Measurements from ENCODE around the gene UBXN2A. TPM values are rescaled to one million over a fixed set of nuclear protein-coding genes. Genes with fewer than 3 reads are reported as not detected.
A peak's percentile ranks its signal among the peaks of the same experiment; 100 is the strongest.
"Not testable (repeated sequence)": the region's sequence is repeated elsewhere in the genome, so short reads cannot be mapped to it uniquely, and the experiment has no call there.

Gene UBXN2A
- total RNA-seq, 1 donor from 2014 or later = 15.6 TPM

DNA sequence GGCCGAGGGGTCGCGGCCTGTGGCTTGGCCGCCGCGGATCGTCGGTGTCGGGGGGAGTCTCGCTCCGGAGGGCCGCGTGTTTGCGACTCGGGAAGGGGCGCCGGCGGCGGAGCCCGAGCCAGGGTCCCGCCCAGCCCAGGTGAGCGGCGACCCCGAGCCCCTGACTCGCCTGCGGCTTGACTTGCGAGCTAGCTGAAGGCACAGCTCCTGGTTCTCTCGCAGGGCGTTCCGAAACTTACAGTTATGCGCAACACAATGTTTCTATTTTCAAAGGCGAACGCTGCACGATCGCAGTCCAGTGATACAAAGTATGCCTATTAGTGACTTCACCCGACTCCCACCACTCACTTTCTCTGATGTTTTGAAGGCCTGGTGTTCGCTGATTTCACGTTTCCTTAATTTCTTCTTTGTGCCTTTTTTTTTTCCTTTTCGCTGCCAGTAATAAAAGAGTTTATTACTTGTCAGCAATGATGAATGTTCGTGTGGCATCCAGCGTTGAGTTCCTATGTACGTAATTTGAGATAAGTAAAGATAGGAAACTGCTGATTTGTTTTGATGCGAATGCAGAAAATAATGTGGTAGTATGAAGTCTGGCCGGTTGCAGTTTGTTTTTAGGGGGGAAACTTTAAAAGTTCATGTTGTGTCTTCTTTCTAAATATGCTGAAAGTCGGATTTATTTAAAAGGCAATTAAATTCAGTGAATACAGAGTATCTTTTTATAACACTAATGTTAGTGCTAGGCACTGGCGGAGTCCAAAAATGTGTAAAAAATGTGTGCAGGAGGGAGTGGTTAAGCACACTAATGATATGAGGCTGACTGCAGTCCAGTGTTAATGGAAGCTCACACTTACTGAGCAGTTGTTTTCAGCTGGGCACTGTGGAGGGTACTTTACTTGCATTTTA lies 706 bp downstream of the UBXN2A start:
- DNase-seq (ENCODE audit: low read depth) = peak; percentile 47

DNA sequence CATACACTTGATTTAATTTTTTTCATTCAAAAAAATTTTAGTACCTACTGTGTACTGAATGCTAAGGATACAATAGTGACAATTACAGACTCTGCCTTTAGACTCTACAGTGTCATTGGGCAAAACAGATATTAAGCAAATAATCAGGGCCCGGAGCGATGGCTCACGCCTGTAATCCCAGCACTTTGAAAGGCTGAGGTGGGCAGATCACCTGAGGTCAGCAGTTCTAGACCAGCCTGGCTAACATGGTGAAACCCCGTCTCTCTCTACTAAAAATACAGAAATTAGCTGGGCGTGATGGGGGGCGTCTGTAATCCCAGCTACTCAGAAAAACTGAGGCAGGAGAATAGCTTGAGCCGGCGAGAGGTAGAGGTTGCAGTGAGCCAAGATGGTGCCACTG lies 1.4 kb downstream of the UBXN2A start:
- DNase-seq (ENCODE audit: low read depth) = no peak

DNA sequence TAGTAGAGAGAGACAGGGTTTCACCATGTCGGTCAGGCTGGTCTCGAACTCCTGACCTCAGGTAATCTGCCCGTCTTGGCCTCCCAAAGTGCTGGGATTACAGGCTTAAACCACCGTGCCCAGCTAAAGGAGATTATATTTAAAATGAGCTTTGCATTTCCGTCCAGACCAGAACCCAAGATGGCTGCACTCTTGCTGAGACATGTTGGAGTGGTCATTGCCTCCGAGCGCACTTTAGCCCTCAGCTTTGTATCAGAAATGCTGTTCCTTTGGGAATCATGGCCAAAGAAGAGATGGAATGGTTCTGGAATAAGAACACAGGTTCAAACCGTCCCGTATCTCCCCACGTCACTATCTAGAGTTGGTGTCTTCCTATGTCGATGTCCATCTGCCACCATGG lies 3.4 kb downstream of the UBXN2A start:
- DNase-seq (ENCODE audit: low read depth) = no peak

DNA sequence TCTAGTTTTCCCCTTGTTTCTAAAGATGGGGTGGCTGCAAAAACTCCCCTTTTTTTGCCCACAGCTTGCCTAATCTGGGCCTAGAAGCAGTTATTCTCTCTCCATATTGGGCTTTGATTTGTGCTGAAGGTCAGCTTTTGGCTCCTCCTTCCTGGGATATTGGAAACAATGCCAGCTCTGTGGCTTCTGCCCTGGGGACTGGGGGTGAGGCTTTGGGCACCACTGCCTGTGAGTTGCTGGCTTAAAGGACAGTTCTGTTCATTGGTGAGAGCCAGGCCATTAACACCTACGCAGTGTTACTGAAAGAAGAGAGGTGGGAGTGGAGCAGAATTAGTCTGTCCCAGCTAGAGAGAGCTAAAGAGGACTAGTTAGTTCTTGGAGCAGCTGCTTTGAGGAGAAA lies 4.3 kb downstream of the UBXN2A start:
- DNase-seq (ENCODE audit: low read depth) = peak; percentile 62

DNA sequence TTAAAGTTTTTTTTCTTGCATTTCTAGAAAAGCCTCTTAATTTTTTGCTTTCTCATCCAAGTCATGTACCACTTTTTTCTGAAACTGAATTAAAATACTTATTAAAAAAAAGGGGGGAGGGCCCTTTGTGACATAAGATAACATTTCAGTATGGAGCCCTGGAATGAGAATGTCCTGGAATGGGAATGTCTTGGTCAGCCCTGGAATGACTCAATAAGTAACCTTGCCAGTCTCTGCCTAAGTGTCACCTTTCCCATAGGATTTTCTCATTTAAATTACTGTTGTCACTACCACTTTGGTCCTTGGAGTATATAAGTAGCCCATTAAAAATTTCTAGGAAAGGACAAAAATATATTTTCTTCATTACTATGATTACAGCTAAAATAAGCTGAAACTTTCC lies 4.7 kb downstream of the UBXN2A start:
- DNase-seq (ENCODE audit: low read depth) = no peak

DNA sequence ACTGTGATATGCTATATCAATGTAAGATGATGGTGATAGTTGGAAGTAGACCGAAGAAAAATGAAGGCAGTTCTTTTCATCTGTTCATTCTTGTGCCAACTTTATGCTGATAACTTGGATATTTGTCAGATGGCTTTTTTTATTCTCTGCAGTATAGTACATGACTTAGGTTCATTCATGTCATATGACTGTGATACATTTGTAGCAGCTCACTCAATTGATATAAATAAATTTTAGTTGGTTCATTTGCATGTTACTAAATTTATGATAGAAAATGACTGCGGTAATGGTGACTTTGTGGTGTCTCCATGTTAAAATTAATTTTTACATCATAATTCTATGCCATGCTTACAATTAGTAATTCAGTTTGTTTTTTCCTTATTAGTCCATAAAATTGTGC lies 7.1 kb downstream of the UBXN2A start:
- DNase-seq (ENCODE audit: low read depth) = peak; percentile 10

DNA sequence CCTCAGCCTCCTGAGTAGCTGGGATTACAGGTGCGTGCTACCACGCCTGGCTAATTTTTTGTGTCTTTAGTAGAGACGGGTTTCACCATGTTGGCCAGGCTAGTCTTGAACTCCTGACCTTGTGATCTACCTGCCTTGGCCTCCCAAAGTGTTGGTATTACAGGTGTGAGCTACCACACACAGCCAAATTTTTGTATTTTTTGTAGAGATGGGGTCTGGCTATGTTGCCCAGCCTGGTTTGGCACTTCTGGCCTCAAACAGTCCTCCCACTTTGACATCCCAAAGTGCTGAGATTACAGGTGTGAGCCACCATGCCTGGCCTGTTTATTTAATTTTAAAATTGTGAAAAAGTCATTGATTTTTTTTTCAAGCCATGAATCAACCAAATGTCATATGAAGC lies 12.3 kb downstream of the UBXN2A start:
- DNase-seq (ENCODE audit: low read depth) = not testable (repeated sequence)

DNA sequence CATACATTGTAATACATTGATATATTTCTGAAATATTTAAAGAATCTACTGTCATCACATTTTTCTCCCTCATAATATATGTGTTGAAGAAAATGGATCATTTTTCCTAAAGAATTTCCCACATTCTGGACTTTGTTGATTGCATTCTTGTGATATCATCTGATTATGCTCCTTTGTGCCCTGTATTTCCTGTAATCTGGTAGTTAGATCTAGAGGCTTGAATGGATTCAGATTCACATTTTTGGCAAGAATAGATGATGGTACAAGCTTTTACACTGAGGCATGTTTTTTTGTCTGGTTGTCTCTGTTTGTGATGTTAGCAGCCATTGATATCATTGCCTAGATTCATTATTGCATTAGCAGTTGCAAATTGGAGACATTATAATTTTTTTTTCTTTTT lies 13.4 kb downstream of the UBXN2A start:
- no peak for DNase-seq (ENCODE audit: low read depth)

DNA sequence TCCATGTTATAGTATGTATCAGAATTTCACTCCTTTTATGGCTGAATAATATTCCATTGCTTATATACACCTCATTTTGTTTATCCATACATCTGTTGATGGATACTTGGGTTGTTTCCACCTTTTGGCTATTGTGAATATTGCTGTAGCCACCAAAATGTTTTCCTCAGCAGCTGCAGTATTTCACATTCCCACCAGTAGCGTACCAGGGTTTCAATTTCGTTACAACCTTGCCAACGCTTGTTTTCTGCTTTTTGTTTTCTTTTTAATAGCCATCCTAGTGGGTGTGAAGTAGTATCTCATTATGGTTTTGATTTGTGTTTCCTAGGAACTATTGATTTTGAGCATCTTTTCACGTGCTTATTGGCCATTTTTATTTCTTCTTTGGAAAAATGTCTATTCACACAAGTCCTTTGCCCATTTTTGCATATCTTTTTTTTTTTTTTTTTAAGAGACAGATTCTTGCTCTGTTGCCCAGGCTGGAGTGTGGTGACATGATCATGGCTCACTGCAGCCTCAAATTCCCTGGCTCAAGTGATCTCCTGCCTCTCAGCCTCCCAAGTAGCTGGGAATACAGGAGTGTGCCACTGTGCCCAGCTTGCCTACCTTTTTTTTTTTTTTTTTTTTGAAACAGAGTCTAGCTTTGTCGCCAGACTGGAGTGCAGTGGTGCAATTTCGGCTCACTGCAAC lies 14.2 kb downstream of the UBXN2A start:
- peak; percentile 30 for DNase-seq (ENCODE audit: low read depth)

DNA sequence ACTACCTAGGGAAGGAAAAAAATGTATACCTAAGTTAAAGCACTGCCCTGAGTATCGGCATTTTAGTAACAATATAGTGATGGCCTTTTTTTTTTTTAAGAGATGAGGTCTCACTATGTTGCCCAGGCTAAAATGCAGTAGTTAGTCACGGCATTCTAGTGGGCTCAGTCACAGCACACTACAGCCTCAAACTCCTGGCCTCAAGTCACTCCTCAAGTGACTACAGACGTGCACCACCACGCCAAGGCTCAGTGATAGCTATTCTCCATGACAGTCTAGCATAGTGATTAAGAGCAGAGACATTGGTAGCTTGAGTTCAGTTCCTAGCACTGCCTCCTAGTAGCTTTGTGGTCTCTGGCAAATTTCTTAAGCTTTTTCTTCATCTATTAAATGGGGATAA lies 27.6 kb downstream of the UBXN2A start:
- no peak for DNase-seq (ENCODE audit: low read depth)

DNA sequence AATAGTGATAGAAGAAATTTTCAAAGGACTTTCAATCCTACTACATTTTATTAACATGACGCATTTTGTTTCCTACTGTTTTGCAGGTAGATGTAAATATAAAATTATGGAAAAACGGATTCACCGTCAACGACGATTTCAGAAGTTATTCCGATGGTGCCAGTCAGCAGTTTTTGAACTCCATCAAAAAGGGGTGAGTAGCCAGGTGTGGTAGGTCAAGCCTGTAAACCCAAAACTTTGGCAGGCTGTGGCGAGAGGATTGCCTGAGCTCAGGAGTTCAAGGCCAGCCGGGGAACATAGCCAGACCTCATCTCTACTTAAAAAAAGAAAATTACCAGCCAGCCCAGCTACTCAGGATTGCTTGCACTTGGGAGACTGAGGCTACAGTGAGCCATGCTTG lies 36.6 kb downstream of the UBXN2A start:
- DNase-seq (ENCODE audit: low read depth) = no peak

DNA sequence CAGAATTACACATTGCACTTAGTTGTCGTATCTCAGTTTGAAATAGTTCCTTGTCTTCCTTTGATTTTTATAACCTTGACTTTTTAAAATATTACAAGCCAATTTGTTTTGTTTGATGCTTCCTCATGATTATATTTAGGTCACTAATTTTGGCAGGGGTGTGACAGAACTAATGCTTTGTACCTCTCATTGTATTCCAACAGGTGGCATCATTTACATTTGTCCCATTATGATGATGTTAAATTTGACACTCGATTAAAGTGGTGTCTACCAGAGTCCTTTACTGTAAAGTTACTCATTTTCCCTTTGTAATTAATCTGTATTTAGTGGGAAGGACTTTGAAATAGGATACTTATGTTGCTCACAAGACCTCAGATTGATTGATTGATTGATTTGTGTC lies 48.1 kb downstream of the UBXN2A start:
- DNase-seq (ENCODE audit: low read depth) = peak; percentile 32

DNA sequence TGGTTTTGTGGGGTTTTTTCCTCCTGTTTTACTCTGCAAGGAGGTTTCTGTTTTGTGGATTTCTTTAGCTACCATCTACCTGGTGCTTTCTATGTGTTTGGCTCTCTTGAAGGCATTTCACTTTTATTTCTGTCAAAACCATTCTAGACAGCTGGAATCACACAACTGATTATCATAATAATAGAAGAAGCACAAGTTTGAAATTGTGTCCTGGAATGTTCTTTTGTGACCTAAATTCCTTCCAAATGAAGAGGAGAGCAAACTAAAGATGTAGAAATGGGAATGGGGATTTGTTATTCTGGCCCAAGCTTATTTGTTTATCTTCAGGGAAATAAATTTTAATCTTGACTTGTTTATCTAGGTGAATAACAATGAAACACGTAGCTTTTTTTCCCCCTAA lies 52.7 kb downstream of the UBXN2A start:
- no peak for DNase-seq (ENCODE audit: low read depth)

DNA sequence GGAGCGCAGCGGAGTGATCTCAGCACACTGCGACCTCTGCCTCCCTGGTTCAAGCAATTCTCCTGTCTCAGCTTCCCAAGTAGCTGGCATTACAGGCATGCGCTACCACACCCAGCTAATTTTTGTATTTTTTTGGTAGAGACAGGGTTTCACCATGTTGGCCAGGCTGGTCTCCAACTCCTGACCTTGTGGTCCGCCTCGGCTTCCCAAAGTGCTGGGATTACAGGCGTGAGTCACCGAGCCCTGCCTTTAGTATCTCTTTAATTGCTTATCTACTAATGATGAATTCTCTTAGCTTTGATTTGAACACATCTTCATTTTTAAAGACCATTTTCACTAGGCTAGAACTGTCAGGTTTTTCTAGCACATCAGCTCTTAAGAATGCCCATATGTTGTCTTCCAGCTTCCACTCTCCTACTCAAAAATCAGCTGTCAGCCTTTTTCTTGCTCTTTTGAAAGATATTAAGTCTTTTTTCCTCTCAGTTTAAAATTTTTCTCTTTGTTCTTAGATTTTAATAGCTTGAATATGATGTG lies 53.5 kb downstream of the UBXN2A start:
- DNase-seq (ENCODE audit: low read depth) = peak; percentile 30

DNA sequence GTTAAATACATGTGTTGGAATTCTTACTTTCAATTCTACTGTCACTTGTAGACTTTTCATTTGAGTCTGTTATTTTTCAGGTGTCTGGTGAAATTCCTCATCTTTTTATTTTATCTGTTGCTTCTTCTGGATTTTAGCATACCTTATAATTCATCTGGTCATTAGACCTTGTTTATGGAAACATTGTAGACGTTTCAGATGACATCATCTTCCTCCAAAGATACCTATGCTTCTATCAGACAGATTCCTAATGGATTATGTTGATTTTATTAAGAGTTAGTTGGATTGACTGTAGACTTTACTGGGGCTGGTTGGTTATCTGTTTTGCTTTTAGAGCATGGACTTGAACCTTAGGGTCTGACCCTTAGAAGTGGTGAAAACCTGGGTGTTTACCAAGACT lies 54.3 kb downstream of the UBXN2A start:
- DNase-seq (ENCODE audit: low read depth) = no peak

DNA sequence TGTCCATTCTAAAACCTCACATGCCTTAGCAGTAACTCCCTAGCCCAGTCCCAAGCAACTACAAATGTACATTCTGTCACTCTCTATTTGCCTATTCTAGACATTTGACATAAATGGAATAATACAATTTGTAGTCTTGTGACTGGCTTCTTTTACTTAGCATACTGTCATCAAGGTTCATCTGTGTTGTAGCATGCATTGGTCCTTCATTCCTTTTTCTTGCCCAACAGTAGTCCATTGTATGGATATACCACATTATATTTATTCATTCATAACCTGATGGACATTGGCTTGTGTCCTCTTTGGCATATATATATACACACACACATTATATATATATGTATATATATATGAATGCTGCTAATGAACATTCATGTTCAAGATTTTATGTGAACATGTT lies 67.4 kb downstream of the UBXN2A start:
- DNase-seq (ENCODE audit: low read depth) = no peak

DNA sequence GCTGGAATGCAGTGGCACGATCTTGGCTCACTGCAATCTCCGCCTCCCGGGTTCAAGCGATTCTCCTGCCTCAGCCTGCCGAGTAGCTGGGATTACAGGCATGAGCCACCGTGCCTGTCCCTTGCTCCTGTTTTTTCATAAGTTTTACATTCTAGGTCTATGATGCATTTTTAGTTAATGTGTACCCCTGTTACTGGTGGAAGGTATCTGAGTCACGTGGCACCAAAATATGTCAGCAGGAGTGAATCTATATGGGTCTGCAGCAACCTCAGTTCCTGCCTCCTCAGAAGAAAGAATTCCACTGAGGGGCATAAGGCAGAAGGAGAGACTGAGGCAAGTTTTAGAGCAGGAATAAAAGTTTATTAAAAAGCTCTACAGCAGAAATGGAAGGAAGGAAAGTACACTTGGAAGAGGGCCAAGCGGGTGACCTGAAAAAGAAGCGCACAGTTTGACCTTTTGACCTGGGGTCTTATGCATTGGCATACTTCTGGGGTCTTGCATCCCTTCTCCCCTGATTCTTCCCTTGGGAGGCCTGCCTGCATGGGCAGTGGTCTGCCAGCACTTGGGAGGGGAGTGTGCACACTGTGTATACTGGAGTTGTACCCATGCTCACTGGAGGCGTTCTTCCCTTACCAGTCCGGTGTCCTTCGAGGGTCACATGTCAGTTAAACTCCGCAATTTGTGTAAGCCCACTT lies 68.6 kb downstream of the UBXN2A start:
- DNase-seq (ENCODE audit: low read depth) = no peak

DNA sequence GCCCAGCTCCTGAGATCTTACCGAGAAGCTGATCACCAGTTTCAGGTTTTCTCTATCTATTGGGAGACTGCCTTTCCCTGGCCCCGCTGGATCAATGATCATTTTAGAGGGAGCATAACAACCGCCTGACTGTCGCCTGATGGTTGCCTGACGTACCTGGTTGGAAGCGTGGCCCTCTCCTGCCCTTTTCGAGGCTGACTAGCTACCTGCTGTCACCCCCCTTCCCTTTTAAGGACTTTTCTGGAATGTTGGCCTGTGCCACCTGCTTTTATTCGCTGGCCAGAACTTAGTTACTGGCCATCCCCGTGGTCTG lies 69.1 kb downstream of the UBXN2A start:
- DNase-seq (ENCODE audit: low read depth) = no peak

DNA sequence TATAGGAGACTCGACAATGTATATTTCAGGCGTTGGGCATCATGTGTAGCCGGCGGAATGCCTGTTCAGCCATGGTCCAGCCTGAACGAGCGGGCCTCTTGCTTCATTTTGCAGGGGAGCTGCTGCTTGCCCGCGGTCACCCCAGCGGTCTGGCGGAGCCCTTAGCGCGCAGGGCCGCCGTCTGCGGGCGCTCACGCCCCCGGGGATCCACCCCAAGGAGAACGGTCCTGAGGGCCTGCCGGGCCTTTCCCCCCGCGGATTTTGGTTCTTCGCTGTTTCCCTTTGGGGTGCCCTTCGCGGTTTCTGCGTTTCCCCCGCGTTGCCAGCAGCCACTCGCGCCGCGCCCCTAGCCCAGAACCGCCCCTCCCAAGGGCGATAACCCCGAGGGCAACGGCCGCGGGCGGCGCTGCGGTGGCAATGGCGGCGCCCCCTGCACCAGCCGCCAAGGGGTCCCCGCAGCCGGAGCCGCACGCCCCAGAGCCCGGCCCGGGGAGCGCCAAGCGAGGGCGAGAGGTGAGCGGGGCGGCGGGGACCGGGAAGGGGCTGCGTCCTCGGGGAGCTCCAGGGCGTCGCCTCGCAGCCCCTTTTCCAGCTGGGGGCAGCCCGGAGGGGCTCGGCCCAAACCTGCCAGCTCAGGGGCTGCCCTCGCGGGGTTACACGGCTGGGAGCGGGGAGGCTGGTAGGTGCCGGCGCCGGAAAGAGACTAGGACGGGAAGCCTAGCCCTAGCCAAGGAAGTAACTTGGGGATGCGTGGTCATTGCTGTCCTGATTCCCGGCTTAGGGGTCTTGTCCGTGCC lies 69.6 kb downstream of the UBXN2A start, which contains the start of gene MFSD2B:
MFSD2B (plus strand) TSS at position 406 of the 797 bp plus-strand sequence; CDS start at position 418, 12 bp downstream.
- no peak for DNase-seq (ENCODE audit: low read depth)

DNA sequence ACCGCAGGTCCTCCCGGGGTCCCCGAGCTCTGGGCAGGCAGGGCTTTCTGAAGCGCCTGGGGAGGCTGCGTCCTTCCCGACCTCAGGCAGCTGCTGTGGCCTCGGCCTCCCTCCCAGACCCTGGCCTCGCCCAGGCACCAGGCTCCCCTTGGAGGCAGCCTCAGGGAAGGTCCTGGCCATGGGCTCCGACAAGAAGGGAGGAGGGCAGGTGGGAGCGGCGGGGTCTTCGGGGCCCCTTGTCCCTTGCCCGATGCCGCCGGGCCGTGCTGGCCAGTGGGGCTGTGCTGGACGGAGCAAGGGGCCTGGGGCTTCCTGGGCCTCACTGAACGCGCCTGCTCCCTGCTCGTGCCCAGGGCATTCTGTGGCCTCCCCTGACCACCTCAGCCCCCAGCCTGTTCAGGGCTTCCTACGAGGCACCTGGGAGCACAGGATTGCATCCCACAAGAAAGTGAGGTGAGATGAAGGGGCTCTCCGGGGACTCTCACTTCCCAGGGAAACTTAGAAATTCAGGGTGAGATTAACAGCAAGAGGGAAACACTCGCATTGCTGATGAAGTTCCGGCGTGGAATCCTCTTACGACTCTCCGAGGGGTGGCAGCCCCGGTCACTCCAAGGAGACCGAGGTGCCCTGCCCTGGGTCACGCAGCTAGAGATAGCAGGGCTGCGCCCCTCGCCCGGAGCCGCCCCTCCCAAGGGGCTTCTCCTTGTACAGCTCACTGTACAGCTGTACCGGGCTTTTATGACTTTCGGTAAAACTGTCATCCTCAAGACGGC lies 70.4 kb downstream of the UBXN2A start:
- no peak for DNase-seq (ENCODE audit: low read depth)
